Globus pallidus (tissue), 1 donor: ENCODE measurements around the gene S100A8.
"Not testable (repeated sequence)": the region's sequence is repeated elsewhere in the genome, so short reads cannot be mapped to it uniquely, and the experiment has no call there.

Source experiments
- DNase-seq: peaks from one replicate; pipeline ENCODE4 v3.0.0-alpha.2; 2015; ENCODE audit warnings: low spot score

Gene S100A8

GRCh38 chr1:153390938-153391710 is at the start of gene S100A8:
S100A8 (minus strand) TSS chr1:153391073; CDS start chr1:153390535, 538 bp downstream.
- peak; percentile 29 for DNase-seq

GRCh38 chr1:153439273-153439672 is 48.4 kb upstream of the S100A8 start:
- DNase-seq, result no peak

GRCh38 chr1:153438599-153438998 is 47.7 kb upstream of the S100A8 start:
- DNase-seq, result no peak

- DNase-seq, result no peak
These were observed 46.4 kb upstream of the S100A8 start for GRCh38 chr1:153437236-153437635.

- no peak for DNase-seq
These were observed 44.0 kb upstream of the S100A8 start for GRCh38 chr1:153434746-153435455.

- DNase-seq, result no peak
These were observed 42.2 kb upstream of the S100A8 start for GRCh38 chr1:153432874-153433681.

GRCh38 chr1:153431928-153432327 is 41.1 kb upstream of the S100A8 start:
- no peak for DNase-seq

GRCh38 chr1:153431427-153431826 is 40.6 kb upstream of the S100A8 start:
- no peak for DNase-seq

- DNase-seq, result no peak
These were observed 40.1 kb upstream of the S100A8 start for GRCh38 chr1:153431002-153431401.

- DNase-seq, result no peak
These were observed 39.7 kb upstream of the S100A8 start for GRCh38 chr1:153430561-153430960.

GRCh38 chr1:153430166-153430553 is 39.3 kb upstream of the S100A8 start:
- no peak for DNase-seq

GRCh38 chr1:153429266-153430165 is 38.6 kb upstream of the S100A8 start:
- no peak for DNase-seq

GRCh38 chr1:153428791-153429190 is 37.9 kb upstream of the S100A8 start:
- DNase-seq, result no peak

GRCh38 chr1:153428073-153428638 is 37.3 kb upstream of the S100A8 start:
- no peak for DNase-seq

GRCh38 chr1:153426809-153427208 is 35.9 kb upstream of the S100A8 start:
- DNase-seq, result no peak

- peak; percentile 52 for DNase-seq
These were observed 31.7 kb upstream of the S100A8 start for GRCh38 chr1:153422450-153423068.

- no peak for DNase-seq
These were observed 29.4 kb upstream of the S100A8 start for GRCh38 chr1:153420306-153420705.

GRCh38 chr1:153419436-153419793 is 28.5 kb upstream of the S100A8 start:
- DNase-seq, result not testable (repeated sequence)

- DNase-seq, result not testable (repeated sequence)
These were observed 28.0 kb upstream of the S100A8 start for GRCh38 chr1:153418758-153419435.
